Measurements from ENCODE around the gene CERS2.
A peak's percentile ranks its signal among the peaks of the same experiment; 100 is the strongest.

CERS2 gene

DNA sequence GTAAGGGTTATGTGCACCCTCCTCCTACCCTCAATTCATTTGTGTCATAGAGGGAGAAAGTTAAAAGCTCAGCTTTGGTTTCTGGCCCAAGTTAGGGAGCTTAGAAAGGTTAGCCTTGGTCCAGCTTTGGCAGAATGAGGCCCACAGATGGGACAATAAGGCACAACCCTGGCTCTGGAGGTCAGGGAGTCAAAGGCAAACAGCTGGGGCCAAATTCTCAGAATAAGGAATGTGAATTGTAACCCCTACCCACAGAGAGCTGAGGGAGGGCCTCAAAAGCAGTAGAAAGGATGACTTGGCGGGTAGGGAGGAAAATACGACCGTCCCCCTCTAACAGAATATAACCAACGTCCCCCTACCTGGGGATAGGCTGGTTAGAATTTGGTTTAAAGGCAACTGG lies 9.0 kb downstream of the CERS2 start:
- no CpG with 5 or more reads among the region's 4 CpGs for WGBS (ENCODE audit: extremely low coverage, insufficient coverage, insufficient read length)

DNA sequence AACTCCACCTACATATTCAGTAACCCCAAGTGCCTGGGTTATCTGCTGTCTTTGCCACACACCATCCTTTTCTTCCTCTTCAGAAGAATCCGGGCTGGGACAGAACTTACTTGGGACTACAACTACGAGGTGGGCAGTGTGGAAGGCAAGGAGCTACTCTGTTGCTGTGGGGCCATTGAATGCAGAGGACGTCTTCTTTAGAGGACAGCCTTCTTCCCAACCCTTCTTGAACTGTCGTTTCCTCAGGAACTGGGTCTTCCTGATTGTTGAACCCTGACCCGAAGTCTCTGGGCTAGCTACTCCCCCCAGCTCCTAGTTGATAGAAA lies 10.5 kb downstream of the CERS2 start:
- WGBS (ENCODE audit: extremely low coverage, insufficient coverage, insufficient read length) = no CpG with 5 or more reads among the region's 5 CpGs
- Histone ChIP-seq H4K8ac (ENCODE audit: low read depth, low read length) (no peak overlapping the region), H3K14ac (ENCODE audit: low read length) (no peak overlapping the region), H3K36me3 (ENCODE audit: control insufficient read depth in 1 of 2, insufficient read depth in 2 of 2, low read length in 2 of 2) (peaks cover 52 to 68% of the 10 kb centered on the region in 2 experiments), H4K91ac (ENCODE audit: low read depth, low read length) (no peak overlapping the region), H2BK120ac (ENCODE audit: insufficient read depth, low read length, poor library complexity) (no peak overlapping the region), H2AFZ (ENCODE audit: insufficient read depth, low read length, poor library complexity) (no peak overlapping the region), H2BK12ac (ENCODE audit: low read length) (no peak overlapping the region), H3K23ac (ENCODE audit: low read length) (no peak overlapping the region), H3K27me3 (ENCODE audit: insufficient read depth, low read length) (no peaks in the 10 kb centered on the region), H3K4me3 (ENCODE audit: low read depth, low read length) (no peak overlapping the region), H2BK5ac (ENCODE audit: low read depth, low read length, poor library complexity) (no peak overlapping the region), H3K4me1 (ENCODE audit: control insufficient read depth in 1 of 2, insufficient read depth in 2 of 2, low read length in 2 of 2) (peaks cover 12 to 19% of the 10 kb centered on the region in 2 experiments), H3K9ac (ENCODE audit: low read length) (no peak overlapping the region), H3K4ac (ENCODE audit: low read depth, low read length) (no peak overlapping the region), H3K79me1 (ENCODE audit: low read length) (no peaks in the 10 kb centered on the region), H3K79me2 (ENCODE audit: control insufficient read depth, insufficient read depth, low read length, poor library complexity) (no peaks in the 10 kb centered on the region), H3K4me2 (ENCODE audit: low read length) (no peak overlapping the region), H4K12ac (ENCODE audit: low read depth, low read length) (no peak overlapping the region), H3K27ac (ENCODE audit: low read depth, low read length) (no peak overlapping the region), H3K18ac (ENCODE audit: low read length) (no peak overlapping the region), H3K9me3 (ENCODE audit: insufficient read depth, low read depth, low read length) (no peaks in the 10 kb centered on the region), H2AK5ac (ENCODE audit: low read length) (no peak overlapping the region)
- no peak for DNase-seq

More for the DNA sequence above, 9.0 kb downstream of the CERS2 start:
- Histone ChIP-seq H3K14ac (ENCODE audit: low read length) (no peak overlapping the region), H4K12ac (ENCODE audit: low read depth, low read length) (no peak overlapping the region), H4K91ac (ENCODE audit: low read depth, low read length) (no peak overlapping the region), H3K18ac (ENCODE audit: low read length) (no peak overlapping the region), H3K27ac (ENCODE audit: low read depth, low read length) (no peak overlapping the region), H2AK5ac (ENCODE audit: low read length) (no peak overlapping the region), H3K4ac (ENCODE audit: low read depth, low read length) (no peak overlapping the region), H3K9me3 (ENCODE audit: insufficient read depth, low read depth, low read length) (no peaks in the 10 kb centered on the region), H2BK12ac (ENCODE audit: low read length) (no peak overlapping the region), H3K4me1 (ENCODE audit: control insufficient read depth in 1 of 2, insufficient read depth in 2 of 2, low read length in 2 of 2) (peaks cover 13 to 19% of the 10 kb centered on the region in 2 experiments), H2AFZ (ENCODE audit: insufficient read depth, low read length, poor library complexity) (no peak overlapping the region), H3K4me2 (ENCODE audit: low read length) (no peak overlapping the region), H3K23ac (ENCODE audit: low read length) (no peak overlapping the region), H2BK120ac (ENCODE audit: insufficient read depth, low read length, poor library complexity) (no peak overlapping the region), H3K27me3 (ENCODE audit: insufficient read depth, low read length) (no peaks in the 10 kb centered on the region), H3K79me1 (ENCODE audit: low read length) (no peaks in the 10 kb centered on the region), H4K8ac (ENCODE audit: low read depth, low read length) (no peak overlapping the region), H3K36me3 (ENCODE audit: control insufficient read depth in 1 of 2, insufficient read depth in 2 of 2, low read length in 2 of 2) (peaks cover 51 to 63% of the 10 kb centered on the region in 2 experiments), H2BK5ac (ENCODE audit: low read depth, low read length, poor library complexity) (no peak overlapping the region), H3K4me3 (ENCODE audit: low read depth, low read length) (no peak overlapping the region), H3K79me2 (ENCODE audit: control insufficient read depth, insufficient read depth, low read length, poor library complexity) (no peaks in the 10 kb centered on the region), H3K9ac (ENCODE audit: low read length) (no peak overlapping the region)
- no peak for DNase-seq

- Histone ChIP-seq H2BK12ac (ENCODE audit: low read length) (no peak overlapping the region), H2BK5ac (ENCODE audit: low read depth, low read length, poor library complexity) (no peak overlapping the region), H3K27me3 (ENCODE audit: insufficient read depth, low read length) (no peaks in the 10 kb centered on the region), H3K27ac (ENCODE audit: low read depth, low read length) (peak overlapping the region; percentile 3), H3K79me1 (ENCODE audit: low read length) (no peaks in the 10 kb centered on the region), H3K36me3 (ENCODE audit: control insufficient read depth in 1 of 2, insufficient read depth in 2 of 2, low read length in 2 of 2) (peaks cover 48 to 66% of the 10 kb centered on the region in 2 experiments), H3K79me2 (ENCODE audit: control insufficient read depth, insufficient read depth, low read length, poor library complexity) (no peaks in the 10 kb centered on the region), H3K9ac (ENCODE audit: low read length) (no peak overlapping the region), H3K4me2 (ENCODE audit: low read length) (no peak overlapping the region), H3K23ac (ENCODE audit: low read length) (no peak overlapping the region), H2BK120ac (ENCODE audit: insufficient read depth, low read length, poor library complexity) (no peak overlapping the region), H4K91ac (ENCODE audit: low read depth, low read length) (no peak overlapping the region), H4K12ac (ENCODE audit: low read depth, low read length) (no peak overlapping the region), H2AFZ (ENCODE audit: insufficient read depth, low read length, poor library complexity) (no peak overlapping the region), H3K4me1 (ENCODE audit: control insufficient read depth in 1 of 2, insufficient read depth in 2 of 2, low read length in 2 of 2) (peaks cover 12 to 19% of the 10 kb centered on the region in 2 experiments), H3K4ac (ENCODE audit: low read depth, low read length) (no peak overlapping the region), H3K14ac (ENCODE audit: low read length) (no peak overlapping the region), H3K18ac (ENCODE audit: low read length) (no peak overlapping the region), H4K8ac (ENCODE audit: low read depth, low read length) (no peak overlapping the region), H3K9me3 (ENCODE audit: insufficient read depth, low read depth, low read length) (no peaks in the 10 kb centered on the region), H3K4me3 (ENCODE audit: low read depth, low read length) (no peak overlapping the region), H2AK5ac (ENCODE audit: low read length) (no peak overlapping the region)
- no CpG with 5 or more reads among the region's 10 CpGs for WGBS (ENCODE audit: extremely low coverage, insufficient coverage, insufficient read length)
- DNase-seq = no peak
Measured at GRCh38 chr1:150963321-150964163, 11.1 kb downstream of the CERS2 start.

DNA sequence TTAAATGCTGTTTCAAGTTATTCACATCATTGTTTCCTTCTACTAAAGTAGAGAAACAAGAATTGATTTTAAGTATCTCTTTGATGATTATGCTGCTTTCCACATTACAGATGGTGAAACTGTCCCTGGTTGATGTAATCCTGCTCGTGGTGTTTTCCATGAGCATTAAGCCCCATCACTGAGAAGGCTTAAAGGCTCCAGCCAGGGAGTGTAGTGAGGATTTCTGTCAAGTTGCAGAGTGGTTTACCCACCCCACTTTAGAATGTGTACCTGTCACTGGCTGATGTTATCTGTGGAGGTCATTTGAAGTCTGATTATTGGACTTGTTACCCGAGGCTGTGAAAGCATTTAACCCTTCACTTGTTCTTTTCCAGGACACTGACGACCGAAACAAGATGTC lies 12.9 kb downstream of the CERS2 start:
- H3K27ac ChIP-seq (ENCODE audit: low read depth, low read length) = no peak overlapping the region
- H3K79me2 ChIP-seq (ENCODE audit: control insufficient read depth, insufficient read depth, low read length, poor library complexity) = no peaks in the 10 kb centered on the region
- no peak overlapping the region for H3K4ac ChIP-seq (ENCODE audit: low read depth, low read length)
- no peaks in the 10 kb centered on the region for H3K27me3 ChIP-seq (ENCODE audit: insufficient read depth, low read length)
- WGBS (ENCODE audit: extremely low coverage, insufficient coverage, insufficient read length) = no CpG with 5 or more reads among the region's 4 CpGs
- H4K8ac ChIP-seq (ENCODE audit: low read depth, low read length) = no peak overlapping the region
- H4K12ac ChIP-seq (ENCODE audit: low read depth, low read length) = no peak overlapping the region
- no peak for DNase-seq
- H3K9ac ChIP-seq (ENCODE audit: low read length) = no peak overlapping the region
- no peak overlapping the region for H2AK5ac ChIP-seq (ENCODE audit: low read length)
- H3K4me3 ChIP-seq (ENCODE audit: low read depth, low read length) = no peak overlapping the region
- H2AFZ ChIP-seq (ENCODE audit: insufficient read depth, low read length, poor library complexity) = no peak overlapping the region
- no peak overlapping the region for H3K18ac ChIP-seq (ENCODE audit: low read length)
- H3K36me3 ChIP-seq (ENCODE audit: control insufficient read depth in 1 of 2, insufficient read depth in 2 of 2, low read length in 2 of 2) = peaks cover 39 to 52% of the 10 kb centered on the region in 2 experiments
- H3K4me1 ChIP-seq (ENCODE audit: control insufficient read depth in 1 of 2, insufficient read depth in 2 of 2, low read length in 2 of 2) = peaks cover 12 to 19% of the 10 kb centered on the region in 2 experiments
- H2BK120ac ChIP-seq (ENCODE audit: insufficient read depth, low read length, poor library complexity) = no peak overlapping the region
- H4K91ac ChIP-seq (ENCODE audit: low read depth, low read length) = no peak overlapping the region
- no peaks in the 10 kb centered on the region for H3K9me3 ChIP-seq (ENCODE audit: insufficient read depth, low read depth, low read length)
- H3K4me2 ChIP-seq (ENCODE audit: low read length) = no peak overlapping the region
- H3K79me1 ChIP-seq (ENCODE audit: low read length) = no peaks in the 10 kb centered on the region
- no peak overlapping the region for H3K23ac ChIP-seq (ENCODE audit: low read length)
- H3K14ac ChIP-seq (ENCODE audit: low read length) = no peak overlapping the region
- no peak overlapping the region for H2BK12ac ChIP-seq (ENCODE audit: low read length)
- no peak overlapping the region for H2BK5ac ChIP-seq (ENCODE audit: low read depth, low read length, poor library complexity)
